Peyer's patch (tissue), 4 donors: ENCODE measurements around the gene TULP1.

ENCODE experiments used
- POLR2A ChIP-seq, 2 donors: fragments of 450-650 bp; IDR thresholded peaks; one replicate each; pipeline ENCODE4 v1.5.1; 2017; ENCODE audit warnings: antibody characterized with exemption in 2 of 2, mild to moderate bottlenecking in 2 of 2, moderate library complexity in 2 of 2
- TF ChIP-seq, protein P1 (sequence below), 6 experiments: fragments of 450-650 bp in 4 of 6; fragments of 200-600 bp in 2 of 6; sonication (generic) in 1 of 6; IDR thresholded peaks; one replicate each; pipeline ENCODE4 v1.5.1; 2017 to 2019; ENCODE audit warnings: antibody characterized with exemption in 6 of 6, mild to moderate bottlenecking in 3 of 6, moderate library complexity in 1 of 6

DNA sequence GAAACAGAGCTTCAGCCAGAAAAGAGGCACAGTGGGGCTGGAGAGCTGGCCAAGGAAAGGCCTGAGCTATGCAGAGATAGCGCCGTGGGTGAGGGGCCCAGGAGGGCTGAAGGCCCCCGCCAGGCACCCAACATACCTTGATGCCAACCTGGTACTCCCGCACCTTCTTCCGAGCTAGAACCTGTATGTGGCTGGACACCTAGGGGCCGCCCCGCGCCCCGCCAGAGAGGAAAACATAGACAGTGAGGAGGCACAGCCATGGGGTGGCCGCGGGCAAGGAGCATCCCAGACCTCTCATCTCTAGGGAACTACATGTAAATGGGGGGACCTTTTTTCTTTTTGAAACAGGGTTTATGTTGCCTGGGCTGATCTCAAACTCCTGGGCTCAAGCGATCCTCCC is 32.5 kb downstream of the TULP1 start:
- TF ChIP-seq, protein P1, sequence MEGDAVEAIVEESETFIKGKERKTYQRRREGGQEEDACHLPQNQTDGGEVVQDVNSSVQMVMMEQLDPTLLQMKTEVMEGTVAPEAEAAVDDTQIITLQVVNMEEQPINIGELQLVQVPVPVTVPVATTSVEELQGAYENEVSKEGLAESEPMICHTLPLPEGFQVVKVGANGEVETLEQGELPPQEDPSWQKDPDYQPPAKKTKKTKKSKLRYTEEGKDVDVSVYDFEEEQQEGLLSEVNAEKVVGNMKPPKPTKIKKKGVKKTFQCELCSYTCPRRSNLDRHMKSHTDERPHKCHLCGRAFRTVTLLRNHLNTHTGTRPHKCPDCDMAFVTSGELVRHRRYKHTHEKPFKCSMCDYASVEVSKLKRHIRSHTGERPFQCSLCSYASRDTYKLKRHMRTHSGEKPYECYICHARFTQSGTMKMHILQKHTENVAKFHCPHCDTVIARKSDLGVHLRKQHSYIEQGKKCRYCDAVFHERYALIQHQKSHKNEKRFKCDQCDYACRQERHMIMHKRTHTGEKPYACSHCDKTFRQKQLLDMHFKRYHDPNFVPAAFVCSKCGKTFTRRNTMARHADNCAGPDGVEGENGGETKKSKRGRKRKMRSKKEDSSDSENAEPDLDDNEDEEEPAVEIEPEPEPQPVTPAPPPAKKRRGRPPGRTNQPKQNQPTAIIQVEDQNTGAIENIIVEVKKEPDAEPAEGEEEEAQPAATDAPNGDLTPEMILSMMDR (IDR thresholded peaks at IDR 0.05), result no peak
- no peak for TF ChIP-seq POLR2A (IDR thresholded peaks at IDR 0.05)
